ENCODE results near the gene TLE4.
"Not testable (repeated sequence)": the region's sequence is repeated elsewhere in the genome, so short reads cannot be mapped to it uniquely, and the experiment has no call there.

TLE4 gene

GRCh38 chr9:79736051-79736450 is 164.3 kb downstream of the TLE4 start:
- no peak for DNase-seq (ENCODE audit: low read depth in 2 of 2)

GRCh38 chr9:79741381-79741780 is 169.6 kb downstream of the TLE4 start:
- no peak for DNase-seq (ENCODE audit: low read depth in 2 of 2)

GRCh38 chr9:79742110-79742721 is 170.5 kb downstream of the TLE4 start:
- no peak for DNase-seq (ENCODE audit: low read depth in 2 of 2)

- no peak for DNase-seq (ENCODE audit: low read depth in 2 of 2)
Measured at GRCh38 chr9:79744521-79744920, 172.8 kb downstream of the TLE4 start.

GRCh38 chr9:79745752-79746336 is 174.1 kb downstream of the TLE4 start:
- DNase-seq (ENCODE audit: low read depth in 2 of 2) = no peak

- DNase-seq (ENCODE audit: low read depth in 2 of 2) = not testable (repeated sequence)
Measured at GRCh38 chr9:79751895-79752466, 180.2 kb downstream of the TLE4 start.

- DNase-seq (ENCODE audit: low read depth in 2 of 2) = no peak
Measured at GRCh38 chr9:79756414-79756813, 184.6 kb downstream of the TLE4 start.

- DNase-seq (ENCODE audit: low read depth in 2 of 2) = no peak
Measured at GRCh38 chr9:79757074-79757473, 185.3 kb downstream of the TLE4 start.

GRCh38 chr9:79757881-79758669 is 186.3 kb downstream of the TLE4 start:
- no peak for DNase-seq (ENCODE audit: low read depth in 2 of 2)

GRCh38 chr9:79759460-79759859 is 187.7 kb downstream of the TLE4 start:
- no peak for DNase-seq (ENCODE audit: low read depth in 2 of 2)

GRCh38 chr9:79762070-79762469 is 190.3 kb downstream of the TLE4 start:
- DNase-seq (ENCODE audit: low read depth in 2 of 2) = no peak

GRCh38 chr9:79763671-79764285 is 192.0 kb downstream of the TLE4 start:
- no peak for DNase-seq (ENCODE audit: low read depth in 2 of 2)

GRCh38 chr9:79764374-79764773 is 192.6 kb downstream of the TLE4 start:
- DNase-seq (ENCODE audit: low read depth in 2 of 2) = no peak

- DNase-seq (ENCODE audit: low read depth in 2 of 2) = no peak
Measured at GRCh38 chr9:79765466-79765865, 193.7 kb downstream of the TLE4 start.

- no peak for DNase-seq (ENCODE audit: low read depth in 2 of 2)
Measured at GRCh38 chr9:79766091-79766490, 194.3 kb downstream of the TLE4 start.

- no peak for DNase-seq (ENCODE audit: low read depth in 2 of 2)
Measured at GRCh38 chr9:79768194-79768593, 196.4 kb downstream of the TLE4 start.

GRCh38 chr9:79769476-79770275 is 197.9 kb downstream of the TLE4 start:
- DNase-seq (ENCODE audit: low read depth in 2 of 2) = no peak

- DNase-seq (ENCODE audit: low read depth in 2 of 2) = no peak
Measured at GRCh38 chr9:79774356-79774755, 202.6 kb downstream of the TLE4 start.

Data from stimulated activated CD4-positive, alpha-beta T cell treated with anti-CD3 and anti-CD28 coated beads, Interleukin-15, amount 100 ng/mL, for 48 hours (primary cell).